GM18499 (cell line): Measurements from ENCODE around the gene COQ9.
"Not testable (repeated sequence)": the region's sequence is repeated elsewhere in the genome, so short reads cannot be mapped to it uniquely, and the experiment has no call there.

Experiments used
- ATAC-seq: cut with Tn5 transposase; IDR thresholded peaks from one replicate; pipeline ENCODE4 v1.9.1; 2021; ENCODE audit warnings: moderate number of reproducible peaks; ENCODE audit not compliant: insufficient read depth, unreplicated experiment

The COQ9 gene

GRCh38 chr16:57447186-57447962 is at the start of gene COQ9, which contains the start of gene CIAPIN1:
Gene COQ9, plus strand, starts transcription at chr16:57447479. Its CDS starts 27 bp downstream, at chr16:57447506.
Gene CIAPIN1, minus strand, starts transcription at chr16:57447385. Its CDS starts 6,457 bp downstream, at chr16:57440928.
- peak; percentile 69 for ATAC-seq

- not testable (repeated sequence) for ATAC-seq
Measured at GRCh38 chr16:57397493-57397892, 49.8 kb upstream of the COQ9 start.

GRCh38 chr16:57401943-57402640 is 45.2 kb upstream of the COQ9 start:
- no peak for ATAC-seq

- no peak for ATAC-seq
Measured at GRCh38 chr16:57403965-57404817, 43.1 kb upstream of the COQ9 start, which contains the start of gene CCL17. Gene CCL17, plus strand, starts transcription at chr16:57404767. Its CDS starts 9,166 bp downstream, at chr16:57413933.

- no peak for ATAC-seq
Measured at GRCh38 chr16:57405097-57405496, 42.2 kb upstream of the COQ9 start.

- ATAC-seq, result no peak
Measured at GRCh38 chr16:57406881-57407280, 40.4 kb upstream of the COQ9 start.

GRCh38 chr16:57407521-57408353 is 39.5 kb upstream of the COQ9 start:
- ATAC-seq, result no peak

- ATAC-seq, result no peak
Measured at GRCh38 chr16:57409065-57409464, 38.2 kb upstream of the COQ9 start.

GRCh38 chr16:57409870-57410587 is 37.2 kb upstream of the COQ9 start:
- no peak for ATAC-seq

- no peak for ATAC-seq
Measured at GRCh38 chr16:57411362-57411976, 35.8 kb upstream of the COQ9 start.

GRCh38 chr16:57412584-57412983 is 34.7 kb upstream of the COQ9 start:
- no peak for ATAC-seq

- peak; percentile 56 for ATAC-seq
Measured at GRCh38 chr16:57413301-57413730, 34.0 kb upstream of the COQ9 start.

GRCh38 chr16:57413733-57414132 is 33.5 kb upstream of the COQ9 start:
- ATAC-seq, result no peak

- no peak for ATAC-seq
Measured at GRCh38 chr16:57416084-57416483, 31.2 kb upstream of the COQ9 start.

GRCh38 chr16:57419506-57419905 is 27.8 kb upstream of the COQ9 start:
- ATAC-seq, result no peak

GRCh38 chr16:57422026-57422944 is 25.0 kb upstream of the COQ9 start:
- ATAC-seq, result no peak

GRCh38 chr16:57423152-57423551 is 24.1 kb upstream of the COQ9 start:
- no peak for ATAC-seq

GRCh38 chr16:57424583-57424982 is 22.7 kb upstream of the COQ9 start:
- ATAC-seq, result no peak
